ENCODE results near the gene DGKQ.
"Not testable (repeated sequence)": the region's sequence is repeated elsewhere in the genome, so short reads cannot be mapped to it uniquely, and the experiment has no call there.

The DGKQ gene

DNA sequence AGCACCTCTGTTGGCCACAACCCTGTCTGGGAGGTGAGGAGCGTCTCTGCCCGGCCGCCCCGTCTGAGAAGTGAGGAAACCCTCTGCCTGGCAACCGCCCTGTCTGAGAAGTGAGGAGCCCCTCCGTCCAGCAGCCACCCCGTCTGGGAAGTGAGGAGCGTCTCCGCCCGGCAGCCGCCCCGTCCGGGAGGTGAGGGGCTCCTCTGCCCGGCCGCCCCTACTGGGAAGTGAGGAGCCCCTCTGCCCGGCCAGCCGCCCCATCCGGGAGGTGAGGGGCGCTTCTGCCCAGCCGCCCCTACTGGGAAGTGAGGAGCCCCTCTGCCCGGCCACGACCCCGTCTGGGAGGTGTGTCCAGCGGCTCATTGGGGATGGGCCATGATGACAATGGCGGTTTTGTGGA lies 2.6 kb upstream of the DGKQ start:
- DNase-seq (ENCODE audit: low read depth): not testable (repeated sequence)

DNA sequence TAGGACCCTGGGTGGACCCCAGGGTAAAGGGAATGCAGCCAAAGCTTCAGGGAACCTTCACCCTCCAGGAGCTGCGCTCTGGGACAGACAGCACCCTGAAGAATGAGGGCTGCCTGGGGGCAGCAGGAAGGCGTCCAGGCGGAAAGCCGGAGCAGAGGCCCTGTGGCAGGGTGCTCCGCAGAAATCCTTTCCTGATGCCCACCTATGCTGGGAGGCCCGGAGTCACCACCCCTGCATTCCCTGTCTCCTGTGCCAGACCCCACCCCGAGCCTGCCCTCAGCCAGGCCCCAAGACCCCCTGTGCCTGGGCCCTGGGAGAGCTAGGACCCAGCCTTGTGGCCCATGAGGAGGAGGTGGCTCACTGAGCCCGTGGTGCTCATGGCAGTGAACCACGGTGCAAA lies 1.3 kb upstream of the DGKQ start:
- DNase-seq (ENCODE audit: low read depth): no peak

DNA sequence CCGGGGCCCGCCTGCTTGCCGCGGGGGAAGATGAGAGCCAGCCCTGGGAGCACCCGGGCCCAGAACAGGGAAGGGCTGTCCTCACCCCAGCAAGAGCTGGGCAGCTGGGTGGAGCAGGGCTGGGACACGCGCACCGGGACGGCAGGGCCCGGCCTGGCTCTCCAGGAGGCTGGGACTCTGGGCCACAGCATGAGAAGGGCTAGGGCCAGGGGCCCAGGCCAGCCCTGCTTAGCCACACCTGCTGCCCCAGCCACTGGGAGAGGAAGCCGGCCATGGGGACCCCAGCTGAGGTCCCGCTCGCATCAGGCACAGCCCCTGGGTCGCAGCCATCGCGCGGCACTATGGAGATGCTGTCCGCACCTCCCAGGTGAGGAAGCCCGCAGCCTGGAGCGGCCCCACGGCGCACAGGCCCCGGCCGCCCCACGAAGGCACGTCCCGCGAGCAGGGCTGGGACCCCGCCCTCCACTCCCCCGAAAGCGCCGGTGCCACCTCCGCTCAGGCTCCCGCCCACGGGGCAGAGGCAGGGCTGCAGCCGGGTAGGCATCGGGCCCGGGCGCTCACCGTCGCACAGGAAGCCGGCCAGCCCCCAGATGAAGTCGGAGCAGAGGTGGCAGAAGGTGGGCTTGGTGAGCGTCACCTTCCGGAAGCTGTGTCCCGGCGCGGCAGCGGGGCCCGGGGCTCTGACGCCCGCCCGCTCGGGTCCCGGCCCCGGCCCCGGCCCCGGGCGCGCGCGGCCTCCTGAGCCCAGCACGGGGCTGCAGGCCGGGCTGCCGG lies 531 bp downstream of the DGKQ start:
- DNase-seq (ENCODE audit: low read depth): peak; percentile 37

DNA sequence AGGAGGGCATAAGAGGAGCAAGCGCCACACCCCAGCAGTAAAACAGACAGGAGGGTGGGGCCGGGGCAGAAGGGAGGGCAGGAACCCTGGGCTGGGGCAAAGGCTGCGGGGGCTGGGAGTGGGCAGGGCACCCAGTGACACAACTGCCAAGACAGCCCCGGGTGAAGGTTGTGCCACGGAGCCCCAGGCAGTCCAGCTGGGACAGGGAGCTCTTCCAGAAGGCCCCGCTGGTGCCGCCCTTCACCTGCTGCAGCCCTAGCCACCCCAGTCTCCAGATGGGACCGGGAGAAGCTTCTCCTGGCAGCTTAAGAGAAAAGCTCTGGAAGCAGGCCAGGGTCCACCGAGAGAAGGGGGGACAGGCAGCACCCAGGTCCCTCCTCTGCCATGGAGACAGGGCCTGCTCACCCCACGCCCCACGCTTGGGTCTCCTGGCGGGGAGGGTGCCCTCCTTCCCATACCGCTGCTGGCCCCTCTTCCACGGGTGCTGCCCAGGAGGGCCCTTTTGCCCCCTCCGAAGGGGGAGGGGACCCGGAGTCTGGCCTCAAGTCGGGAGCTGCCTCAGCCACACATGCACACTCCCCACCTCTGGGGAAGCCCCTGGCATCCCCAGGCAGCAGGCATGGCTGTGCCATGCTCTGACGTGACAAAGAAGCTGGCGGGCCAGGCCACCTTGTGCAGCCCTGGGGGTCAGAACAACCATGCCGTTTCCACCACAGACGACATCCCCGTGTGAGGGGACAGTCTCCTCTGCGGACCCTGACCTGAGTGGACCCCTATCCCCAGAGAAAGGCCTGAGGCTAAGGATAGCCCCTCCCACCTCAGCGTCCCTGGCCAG lies 1.5 kb downstream of the DGKQ start:
- no peak for DNase-seq (ENCODE audit: low read depth)

DNA sequence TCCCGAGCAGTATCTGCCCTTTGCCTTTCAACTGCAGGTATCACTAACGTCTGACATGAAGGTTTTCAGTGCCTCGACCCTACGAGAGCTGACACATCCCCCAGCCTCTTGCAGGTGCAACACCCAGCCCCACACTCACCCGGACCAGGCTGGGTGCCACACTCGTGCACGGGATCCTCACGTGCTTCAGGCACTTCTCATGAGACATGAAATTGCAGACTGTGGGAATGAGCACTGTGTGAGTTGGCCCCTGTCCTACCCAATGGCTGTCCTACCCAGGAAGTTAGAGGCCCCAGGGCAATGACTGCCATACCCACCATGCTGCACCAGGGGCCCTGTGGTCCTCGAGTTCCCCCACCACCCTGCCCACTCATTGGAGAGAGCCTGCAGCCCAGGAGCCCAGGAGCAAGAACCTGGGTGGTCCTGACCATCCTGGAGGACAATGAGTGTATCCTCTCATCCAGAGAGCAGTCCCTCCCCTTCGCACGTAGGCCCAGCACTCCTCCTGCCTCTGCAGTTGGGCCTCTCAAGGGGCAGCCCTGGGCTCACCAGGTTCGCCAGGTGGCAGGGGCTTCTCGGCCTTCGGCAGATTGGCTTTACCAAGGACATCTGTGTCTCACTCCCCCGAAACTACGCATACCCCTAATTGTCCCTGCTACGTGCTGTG lies 2.4 kb downstream of the DGKQ start:
- no peak for DNase-seq (ENCODE audit: low read depth)

DNA sequence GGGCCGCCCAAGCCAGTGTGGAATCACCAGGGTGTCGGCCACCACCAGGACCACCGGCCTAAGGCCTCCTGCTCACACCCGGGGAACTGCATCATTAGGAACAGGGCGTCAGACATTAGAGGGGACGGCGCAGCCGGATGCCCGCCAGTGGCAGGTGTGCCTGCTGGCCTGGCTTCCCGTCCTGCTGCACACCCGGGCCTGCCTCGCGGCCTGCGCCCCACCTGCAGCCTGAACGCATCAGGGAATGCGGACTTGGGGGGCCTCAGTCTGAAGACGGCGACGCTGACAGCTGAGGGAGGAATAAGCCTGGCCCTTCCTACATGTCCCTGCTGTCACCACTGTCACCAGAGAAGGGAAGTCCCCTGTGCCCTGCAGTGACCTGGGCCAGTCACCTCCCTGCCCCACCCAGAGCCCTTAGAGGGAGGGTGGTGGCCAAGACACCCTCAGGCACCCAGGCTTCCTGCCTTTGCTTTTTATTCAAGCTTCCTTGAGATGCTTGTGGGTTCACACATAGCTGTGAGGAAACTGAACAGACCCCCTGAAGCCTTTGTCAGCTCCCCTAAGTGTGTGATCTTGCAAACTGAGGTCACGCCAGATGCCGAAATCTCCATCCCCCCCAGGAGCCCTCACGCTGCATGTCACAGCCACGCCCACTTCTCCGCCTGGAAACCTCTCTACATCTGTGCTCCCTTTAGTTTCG lies 3.2 kb downstream of the DGKQ start:
- DNase-seq (ENCODE audit: low read depth): no peak

DNA sequence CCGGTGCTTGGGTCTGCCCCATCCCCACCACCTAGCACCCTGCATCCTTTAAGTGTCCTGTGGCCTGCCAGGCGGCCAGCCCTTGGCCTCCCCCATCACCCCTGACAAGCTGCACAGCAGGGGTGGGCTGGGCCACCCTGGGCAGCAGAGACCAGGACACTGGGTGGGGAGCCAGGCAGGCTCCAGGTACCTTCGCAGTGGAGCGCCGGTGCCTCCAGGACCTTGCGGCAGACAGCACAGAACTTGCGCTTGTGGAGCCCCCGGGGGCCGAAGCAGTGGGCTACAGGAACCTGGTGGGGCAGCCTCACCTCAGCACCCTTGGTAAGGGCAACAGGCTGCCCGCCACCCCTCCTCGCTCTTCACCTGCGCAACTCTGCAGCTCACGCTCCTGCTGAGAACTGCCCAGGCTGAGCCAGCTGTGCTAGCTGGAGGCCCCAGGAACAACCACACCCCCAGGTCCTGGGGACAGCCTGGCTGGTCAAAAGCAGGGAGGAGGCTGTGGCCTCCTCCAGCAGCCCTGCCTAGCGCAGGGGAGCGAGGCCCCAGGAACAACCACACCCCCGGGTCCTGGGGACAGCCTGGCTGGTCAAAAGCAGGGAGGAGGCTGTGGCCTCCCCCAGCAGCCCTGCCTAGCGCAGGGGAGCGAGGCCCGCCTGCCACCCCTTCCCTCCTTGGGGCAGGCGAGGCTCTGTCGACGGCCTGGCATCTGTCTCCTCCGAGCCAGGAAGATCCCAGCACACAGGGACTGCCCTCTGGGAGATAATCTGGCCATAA lies 4.6 kb downstream of the DGKQ start:
- no peak for DNase-seq (ENCODE audit: low read depth)

DNA sequence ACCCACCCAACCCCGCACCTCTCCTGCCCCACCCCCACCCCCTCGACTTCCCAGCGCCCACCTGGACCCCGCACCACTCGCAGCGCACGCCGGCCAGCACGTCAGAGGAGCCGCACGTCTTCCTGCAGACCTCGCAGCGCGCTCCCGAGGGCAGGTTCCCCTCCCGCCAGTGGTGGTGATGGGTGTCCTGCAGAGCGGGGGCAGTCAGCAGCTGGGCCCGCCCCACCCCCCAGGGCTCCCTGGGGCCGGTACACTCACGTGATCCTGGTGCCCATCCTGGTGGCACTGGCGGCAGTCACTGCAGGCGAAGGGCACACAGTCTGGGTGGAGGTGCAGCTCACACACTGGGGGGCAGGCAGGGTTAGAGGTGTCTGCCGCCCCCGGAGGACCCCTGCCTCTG lies 5.1 kb downstream of the DGKQ start:
- no peak for DNase-seq (ENCODE audit: low read depth)

DNA sequence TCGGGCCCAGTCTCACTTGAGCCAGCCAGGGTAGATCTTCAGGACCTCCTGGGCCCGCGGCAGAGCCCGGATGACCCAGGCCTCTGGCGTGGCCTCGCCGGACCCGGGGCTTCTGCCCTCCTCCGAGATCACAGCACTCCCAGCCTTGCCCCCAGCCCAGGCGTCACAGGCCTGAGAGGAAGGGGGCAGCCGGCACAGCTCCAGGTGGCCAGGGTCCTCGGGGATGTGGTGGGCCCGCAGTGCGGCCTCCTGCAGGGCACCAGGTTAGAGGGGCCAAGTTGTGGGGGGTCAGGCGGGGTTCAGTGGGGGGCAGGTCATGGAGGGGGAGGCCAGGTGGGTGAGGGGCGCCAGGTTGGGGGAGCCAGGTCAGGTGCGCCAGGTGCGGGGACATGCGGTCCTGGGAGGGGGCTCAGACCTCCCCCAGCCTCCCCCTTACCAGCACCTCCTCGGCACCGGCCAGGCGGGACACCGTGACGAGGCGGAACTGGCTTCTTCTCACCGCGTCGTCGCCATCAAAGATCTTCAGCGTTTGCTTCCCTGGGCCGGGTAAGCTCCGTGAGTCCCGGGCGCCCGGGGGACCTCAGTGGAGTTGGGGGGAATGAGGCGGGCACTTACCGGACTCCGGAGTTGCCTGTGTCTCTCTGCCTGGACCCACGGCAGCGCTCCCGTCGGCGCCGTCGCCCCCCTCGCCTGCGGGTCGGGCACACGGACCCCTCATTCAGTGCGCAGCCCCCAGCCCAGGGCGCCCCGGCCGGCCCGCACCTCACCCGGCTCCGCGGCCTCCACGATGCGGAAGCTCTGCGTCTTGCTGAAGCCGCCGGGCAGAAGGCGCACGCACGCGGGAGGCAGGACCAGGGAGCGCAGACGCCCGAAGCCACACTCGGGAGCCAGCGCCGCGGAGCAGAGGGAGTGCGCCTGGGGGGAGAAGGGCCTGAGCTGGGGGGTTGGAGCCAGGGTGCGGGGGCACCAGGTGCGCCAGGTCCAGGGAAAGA lies 6.0 kb downstream of the DGKQ start:
- DNase-seq (ENCODE audit: low read depth): no peak

DNA sequence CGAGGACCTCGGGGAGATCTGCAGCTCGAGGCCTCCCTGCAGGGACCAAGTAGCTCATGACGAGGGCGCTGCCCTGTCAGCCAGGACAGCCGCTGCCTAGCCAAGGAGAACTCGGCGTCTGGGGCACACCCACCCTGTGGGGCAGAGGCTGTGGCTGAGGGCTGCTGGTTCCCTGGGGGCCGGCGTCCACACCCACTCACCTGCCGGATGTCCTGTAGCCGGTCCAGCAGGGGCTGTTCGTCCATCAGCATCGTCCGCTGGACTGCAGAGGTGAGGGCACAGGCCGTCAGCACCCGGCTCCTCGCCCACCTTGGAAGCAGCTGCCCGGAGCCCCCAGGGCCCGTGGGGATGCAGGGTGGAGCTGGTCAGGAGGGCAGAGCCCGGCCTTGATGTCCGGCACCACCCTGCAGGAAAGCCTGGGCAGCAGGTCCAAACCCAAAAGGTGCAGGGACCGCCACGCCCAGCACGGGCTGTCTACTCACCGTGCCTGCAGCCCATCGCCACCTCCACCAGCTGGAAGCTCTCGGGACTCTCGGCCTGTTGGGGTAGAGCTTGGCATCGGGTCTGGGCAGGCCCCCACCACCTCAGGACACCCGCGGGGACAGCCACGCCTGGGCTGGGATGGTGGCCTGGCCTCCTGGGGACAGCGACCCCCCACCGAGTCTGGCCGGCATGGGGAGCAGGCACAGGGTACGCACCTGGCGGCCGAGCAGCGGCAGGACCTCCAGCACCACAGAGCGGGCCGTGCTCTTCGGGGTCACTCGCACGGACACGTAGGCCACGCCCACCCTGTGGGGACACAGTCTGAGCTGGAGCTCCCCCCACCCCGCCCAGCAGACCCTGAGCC lies 6.9 kb downstream of the DGKQ start:
- DNase-seq (ENCODE audit: low read depth): no peak

DNA sequence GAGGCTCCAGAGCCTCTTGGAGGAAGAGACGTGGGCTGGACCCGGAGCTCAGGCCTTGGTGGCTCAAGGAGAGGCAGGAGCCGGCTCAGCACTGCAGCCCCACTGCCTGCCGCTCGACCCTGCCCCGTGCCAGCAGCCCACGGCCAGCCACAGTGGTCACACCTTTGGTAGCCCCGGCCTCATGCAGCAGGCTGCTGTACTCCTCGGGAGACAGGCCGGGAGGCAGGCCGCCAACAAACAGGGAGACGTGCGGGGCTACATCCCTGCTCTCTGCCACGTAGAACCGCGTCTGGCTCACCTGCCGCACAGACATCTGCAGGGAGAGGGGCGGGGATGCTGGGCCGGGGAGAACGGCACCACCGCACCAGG lies 7.6 kb downstream of the DGKQ start:
- DNase-seq (ENCODE audit: low read depth): no peak

DNA sequence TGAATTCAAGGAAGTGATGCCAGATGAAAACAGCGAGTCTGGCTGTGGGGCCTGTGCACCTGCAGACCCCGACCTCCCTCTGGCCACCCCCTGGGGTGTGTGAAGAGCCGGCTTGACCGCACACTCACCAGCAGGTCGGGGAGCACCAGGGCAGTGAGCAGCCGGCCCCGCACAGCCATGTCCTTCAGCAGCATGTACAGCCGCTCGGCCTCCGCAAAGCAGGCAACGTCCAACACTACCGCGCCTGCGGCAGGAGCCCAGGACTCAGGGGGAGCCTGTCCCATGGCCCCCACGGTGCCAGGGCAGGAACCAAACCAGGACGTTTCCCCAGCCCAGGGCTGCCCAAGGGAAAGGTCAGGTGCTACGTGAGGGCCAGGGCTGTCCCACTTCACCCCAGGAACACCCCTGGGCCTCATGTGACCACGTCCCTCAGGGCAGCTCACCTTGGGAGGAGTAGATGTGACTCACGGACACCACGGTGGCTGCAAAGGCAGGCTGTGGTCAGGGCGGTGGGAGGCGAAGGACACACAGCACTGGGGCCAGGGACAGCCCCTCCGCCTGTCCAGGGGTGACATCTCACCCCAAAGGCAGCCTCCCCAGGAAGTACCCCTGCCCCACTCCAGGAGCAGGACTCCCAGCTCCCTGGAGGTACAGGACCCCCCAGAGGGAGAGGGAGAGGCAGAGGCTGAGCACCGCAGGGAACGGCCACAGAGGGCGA lies 8.2 kb downstream of the DGKQ start:
- no peak for DNase-seq (ENCODE audit: low read depth)

DNA sequence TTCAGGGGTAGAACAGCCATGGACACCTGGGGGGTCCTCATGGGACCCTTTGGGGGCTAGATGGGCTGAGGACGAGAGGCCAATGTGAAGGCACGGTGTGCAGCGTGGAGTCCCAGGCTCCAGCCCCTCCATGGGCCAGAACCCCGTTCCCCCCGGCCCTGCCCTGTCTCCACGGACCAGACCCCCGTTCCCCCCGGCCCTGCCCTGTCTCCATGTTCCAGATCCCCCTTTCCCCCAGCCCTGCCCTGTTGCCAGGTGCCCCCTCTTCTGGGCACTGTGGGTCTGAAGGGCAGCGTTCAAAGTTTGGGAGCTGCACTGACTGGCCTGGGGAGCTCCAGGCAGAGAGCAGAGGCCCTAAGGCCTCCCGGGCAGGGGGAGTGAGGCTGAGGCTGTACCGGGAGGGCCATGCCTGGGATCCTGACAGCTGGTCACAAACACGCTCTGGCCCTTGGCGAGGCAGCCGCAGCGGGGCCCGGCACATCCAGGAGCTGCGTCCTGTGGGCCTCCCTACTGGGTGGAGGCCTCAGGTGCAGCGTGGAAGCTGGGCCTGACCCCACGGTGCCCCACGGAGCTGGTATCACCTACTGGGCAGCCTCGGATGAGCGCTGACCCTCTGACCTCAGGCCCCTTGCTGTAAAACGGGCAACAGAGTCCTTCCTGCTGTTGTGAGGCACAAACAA lies 8.9 kb downstream of the DGKQ start:
- no peak for DNase-seq (ENCODE audit: low read depth)

DNA sequence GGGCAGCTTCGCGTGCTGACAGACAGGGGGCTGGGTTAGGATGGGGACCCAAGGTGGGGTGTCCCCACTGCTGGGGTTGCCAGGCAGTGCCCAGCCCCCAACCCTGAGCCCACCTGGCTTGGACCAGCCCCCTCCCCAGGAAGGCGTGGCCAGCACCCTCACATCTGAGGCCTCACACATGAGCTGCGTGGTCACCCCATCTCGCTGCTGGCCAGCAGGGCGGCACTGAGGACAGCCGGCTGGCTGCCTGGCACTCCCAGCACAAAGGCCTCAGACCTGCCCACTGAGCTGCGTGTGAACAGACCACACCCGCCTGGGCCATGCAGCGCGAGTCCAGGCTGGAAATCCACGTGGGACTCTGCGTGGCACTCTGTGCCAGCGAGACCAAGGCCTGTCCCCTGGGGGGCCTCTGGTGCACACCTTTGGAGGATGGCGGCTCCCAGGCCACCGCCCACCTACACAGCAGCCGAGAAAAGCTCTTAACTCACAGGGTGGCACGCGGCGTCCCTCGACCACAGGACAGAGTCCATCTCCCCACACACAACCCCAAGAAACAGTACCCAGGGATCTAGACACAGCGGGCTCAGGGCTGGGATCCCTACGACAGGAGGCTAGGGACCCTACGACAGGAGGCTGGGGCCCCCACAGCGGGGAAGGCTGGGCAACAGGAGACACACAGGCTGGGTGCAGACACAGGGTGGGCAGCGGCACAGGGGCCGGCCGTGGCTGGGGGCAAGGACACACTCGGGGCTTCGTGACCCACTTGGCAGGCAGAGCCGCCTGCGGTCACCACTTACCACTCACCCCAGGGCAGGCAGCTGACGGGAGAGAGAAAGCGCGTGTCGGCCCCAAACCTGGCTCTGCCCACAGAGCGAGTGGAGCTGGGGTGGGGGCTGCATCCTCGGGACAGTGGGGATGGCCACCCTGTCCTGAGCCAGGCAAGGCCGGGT lies 9.8 kb downstream of the DGKQ start:
- DNase-seq (ENCODE audit: low read depth): no peak

DNA sequence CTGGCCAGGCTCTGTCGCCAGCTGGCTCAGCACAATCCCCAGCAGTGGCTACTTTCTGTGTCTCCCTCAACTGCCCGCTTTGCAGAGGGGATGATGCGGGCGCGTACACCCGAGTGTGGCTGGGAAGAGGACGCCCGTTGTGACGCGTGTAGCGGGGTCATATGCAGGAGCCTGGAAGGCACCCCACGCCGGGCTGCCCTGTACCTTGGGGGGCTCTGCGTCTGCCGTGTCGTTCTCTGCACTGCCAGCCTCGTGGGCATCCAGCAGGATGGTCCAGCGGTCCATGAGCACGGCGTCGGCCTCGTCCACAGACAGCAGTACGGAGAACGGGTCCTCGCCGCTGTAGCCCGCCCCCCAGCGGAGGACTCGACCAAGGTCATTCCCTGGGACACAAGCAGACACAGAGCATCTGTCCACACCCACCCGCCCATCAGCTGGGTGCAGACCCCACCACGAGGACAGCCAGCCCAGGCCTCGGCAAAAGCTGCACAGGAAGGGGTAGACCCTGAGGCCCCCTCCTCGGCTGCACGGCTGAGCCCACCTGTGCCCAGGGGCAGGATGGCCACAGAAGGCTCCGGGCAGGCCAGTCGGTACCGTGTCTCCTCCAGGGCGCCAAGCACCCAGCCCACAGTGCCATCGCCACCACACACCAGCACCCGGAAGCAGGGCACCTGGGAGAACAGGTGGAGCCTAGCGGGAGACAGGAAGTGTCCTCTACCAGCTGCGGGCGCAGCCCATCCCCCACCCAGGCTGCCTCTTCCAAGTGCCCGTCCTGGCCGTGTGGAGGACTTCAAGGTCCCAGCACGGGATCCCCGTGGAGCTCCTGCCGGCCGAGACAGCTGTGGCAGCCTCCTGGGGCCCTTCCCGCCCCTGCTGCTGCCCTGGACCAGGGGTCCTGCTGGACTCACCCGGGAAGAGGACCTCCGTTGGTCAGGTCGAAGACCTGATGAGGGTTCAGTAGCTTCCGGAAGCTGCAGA lies 10.8 kb downstream of the DGKQ start:
- no peak for DNase-seq (ENCODE audit: low read depth)
